HepG2 (cell line): ENCODE results near the gene P2RY2.

ENCODE experiments used
- ATF7 ChIP-seq, 2 experiments: fragments of 450-650 bp in 1 of 2; sonication (generic) in 1 of 2; formaldehyde crosslinking in 1 of 2; IDR thresholded peaks; 2 replicates each; pipeline versions ENCODE4 v1.4.0 to v1.6.1; 2016 to 2020; ENCODE audit warnings: antibody characterized with exemption in 1 of 2, mild to moderate bottlenecking in 1 of 2, missing genetic modification reagents in 1 of 2
- ELF1 ChIP-seq: sonication (generic); formaldehyde crosslinking; IDR thresholded peaks from 2 replicates; pipeline ENCODE4 v1.4.0; 2020; ENCODE audit warnings: missing genetic modification reagents
- GABPB1 ChIP-seq: IDR thresholded peaks from 2 replicates; pipeline ENCODE4 v1.6.1; 2016; ENCODE audit warnings: mild to moderate bottlenecking, missing genetic modification reagents, moderate library complexity, missing compliant biosample characterization
- MYC ChIP-seq: sonication (generic); formaldehyde crosslinking; IDR thresholded peaks from 2 replicates; pipeline ENCODE4 v1.9.0; 2021; ENCODE audit warnings: missing genetic modification reagents, borderline replicate concordance
- PHF8 ChIP-seq: sonication (generic); formaldehyde crosslinking; IDR thresholded peaks from 2 replicates; pipeline ENCODE4 v1.5.0; 2020; ENCODE audit warnings: missing genetic modification reagents
- RAD51 ChIP-seq: fragments of 450-650 bp; IDR thresholded peaks from 2 replicates; pipeline ENCODE4 v1.6.1; 2016; ENCODE audit warnings: borderline replicate concordance
- TAF1 ChIP-seq: sonication (generic); formaldehyde crosslinking; IDR thresholded peaks from 2 replicates; pipeline ENCODE4 v1.4.0; 2020; ENCODE audit warnings: missing genetic modification reagents
- TF ChIP-seq, protein P1 (sequence below): sonication (generic); formaldehyde crosslinking; IDR thresholded peaks from 2 replicates; pipeline ENCODE4 v1.5.0; 2020; ENCODE audit warnings: mild to moderate bottlenecking, missing genetic modification reagents, moderate library complexity
- TF ChIP-seq, protein P2 (sequence below): sonication (generic); formaldehyde crosslinking; IDR thresholded peaks from 2 replicates; pipeline ENCODE4 v1.9.0; 2021; ENCODE audit warnings: missing genetic modification reagents, borderline replicate concordance

DNA sequence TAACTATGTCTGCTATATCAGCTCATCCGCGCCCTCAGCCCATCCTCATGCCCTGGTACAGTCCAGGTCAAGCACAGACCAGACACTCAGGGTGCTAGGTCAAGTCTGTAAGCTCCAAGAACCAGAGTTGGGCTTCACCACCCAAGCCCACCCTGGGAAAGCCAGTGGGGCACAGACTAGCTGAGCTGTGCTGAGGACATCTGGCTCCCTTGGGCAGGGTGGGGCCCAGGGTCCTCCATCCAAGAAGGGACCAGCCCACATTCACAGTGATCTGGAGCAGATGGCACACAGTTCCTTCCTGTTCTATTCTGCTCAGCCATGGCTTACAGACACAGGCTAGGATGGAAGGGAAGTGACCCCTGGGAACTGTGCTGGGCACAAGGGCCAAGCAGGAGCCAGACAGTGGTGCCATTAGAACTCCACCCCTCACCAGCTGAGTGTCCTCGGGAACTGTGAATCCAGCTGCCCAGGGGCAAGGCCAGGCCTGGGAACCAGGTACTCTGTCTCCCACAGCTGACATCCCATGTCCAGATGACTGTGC lies 63.2 kb downstream of the P2RY2 start:
- TF ChIP-seq GABPB1 (CRISPR knock-in tag) (no peak), PHF8 (no peak), ATF7 (IDR thresholded peaks at IDR 0.05) (no peak), ATF7 (CRISPR knock-in tag; IDR thresholded peaks at IDR 0.05) (no peak), MYC (CRISPR knock-in tag) (no peak), ELF1 (CRISPR knock-in tag) (no peak), RAD51 (no peak), TAF1 (CRISPR knock-in tag) (no peak)
- TF ChIP-seq, protein P1, sequence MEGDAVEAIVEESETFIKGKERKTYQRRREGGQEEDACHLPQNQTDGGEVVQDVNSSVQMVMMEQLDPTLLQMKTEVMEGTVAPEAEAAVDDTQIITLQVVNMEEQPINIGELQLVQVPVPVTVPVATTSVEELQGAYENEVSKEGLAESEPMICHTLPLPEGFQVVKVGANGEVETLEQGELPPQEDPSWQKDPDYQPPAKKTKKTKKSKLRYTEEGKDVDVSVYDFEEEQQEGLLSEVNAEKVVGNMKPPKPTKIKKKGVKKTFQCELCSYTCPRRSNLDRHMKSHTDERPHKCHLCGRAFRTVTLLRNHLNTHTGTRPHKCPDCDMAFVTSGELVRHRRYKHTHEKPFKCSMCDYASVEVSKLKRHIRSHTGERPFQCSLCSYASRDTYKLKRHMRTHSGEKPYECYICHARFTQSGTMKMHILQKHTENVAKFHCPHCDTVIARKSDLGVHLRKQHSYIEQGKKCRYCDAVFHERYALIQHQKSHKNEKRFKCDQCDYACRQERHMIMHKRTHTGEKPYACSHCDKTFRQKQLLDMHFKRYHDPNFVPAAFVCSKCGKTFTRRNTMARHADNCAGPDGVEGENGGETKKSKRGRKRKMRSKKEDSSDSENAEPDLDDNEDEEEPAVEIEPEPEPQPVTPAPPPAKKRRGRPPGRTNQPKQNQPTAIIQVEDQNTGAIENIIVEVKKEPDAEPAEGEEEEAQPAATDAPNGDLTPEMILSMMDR: no peak
- TF ChIP-seq, protein P2, sequence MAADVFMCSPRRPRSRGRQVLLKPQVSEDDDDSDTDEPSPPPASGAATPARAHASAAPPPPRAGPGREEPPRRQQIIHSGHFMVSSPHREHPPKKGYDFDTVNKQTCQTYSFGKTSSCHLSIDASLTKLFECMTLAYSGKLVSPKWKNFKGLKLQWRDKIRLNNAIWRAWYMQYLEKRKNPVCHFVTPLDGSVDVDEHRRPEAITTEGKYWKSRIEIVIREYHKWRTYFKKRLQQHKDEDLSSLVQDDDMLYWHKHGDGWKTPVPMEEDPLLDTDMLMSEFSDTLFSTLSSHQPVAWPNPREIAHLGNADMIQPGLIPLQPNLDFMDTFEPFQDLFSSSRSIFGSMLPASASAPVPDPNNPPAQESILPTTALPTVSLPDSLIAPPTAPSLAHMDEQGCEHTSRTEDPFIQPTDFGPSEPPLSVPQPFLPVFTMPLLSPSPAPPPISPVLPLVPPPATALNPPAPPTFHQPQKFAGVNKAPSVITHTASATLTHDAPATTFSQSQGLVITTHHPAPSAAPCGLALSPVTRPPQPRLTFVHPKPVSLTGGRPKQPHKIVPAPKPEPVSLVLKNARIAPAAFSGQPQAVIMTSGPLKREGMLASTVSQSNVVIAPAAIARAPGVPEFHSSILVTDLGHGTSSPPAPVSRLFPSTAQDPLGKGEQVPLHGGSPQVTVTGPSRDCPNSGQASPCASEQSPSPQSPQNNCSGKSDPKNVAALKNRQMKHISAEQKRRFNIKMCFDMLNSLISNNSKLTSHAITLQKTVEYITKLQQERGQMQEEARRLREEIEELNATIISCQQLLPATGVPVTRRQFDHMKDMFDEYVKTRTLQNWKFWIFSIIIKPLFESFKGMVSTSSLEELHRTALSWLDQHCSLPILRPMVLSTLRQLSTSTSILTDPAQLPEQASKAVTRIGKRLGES (CRISPR knock-in tag): no peak
